Left ventricle myocardium inferior (tissue), 1 donor: ENCODE data around the gene PDLIM5. TPM values are rescaled to one million over a fixed set of nuclear protein-coding genes. Genes with fewer than 3 reads are reported as not detected.

Experiments used
- DNase-seq: peaks from one replicate; pipeline ENCODE4 v3.0.0-alpha.2; 2020
- H3K27ac ChIP-seq: fragments of 200-600 bp; replicated peaks from 2 replicates; pipeline ENCODE4 v1.8.0; 2021
- H3K27me3 ChIP-seq: fragments of 200-600 bp; 2 replicates; pipeline ENCODE4 v1.8.0; 2021; ENCODE audit warnings: low read depth
- H3K36me3 ChIP-seq: fragments of 200-600 bp; 2 replicates; pipeline ENCODE4 v1.8.0; 2021
- H3K4me1 ChIP-seq: fragments of 200-600 bp; 2 replicates; pipeline ENCODE4 v1.8.0; 2021
- H3K4me3 ChIP-seq: fragments of 200-600 bp; 2 replicates; pipeline ENCODE4 v1.8.0; 2021; ENCODE audit warnings: mild to moderate bottlenecking, moderate library complexity
- H3K9me3 ChIP-seq: fragments of 200-600 bp; replicated peaks from 2 replicates; pipeline ENCODE4 v1.8.0; 2021
- intact Hi-C: fragments of 100-400 bp; cut with micrococcal nuclease; formaldehyde crosslinking; loops from one replicate; pipeline ENCODE4 v1.11.0; 2022
- total RNA-seq: library from RNA; stranded (reverse); fragmentation: NEBNext Ultra II Directional; extraction: Animal tissue kit (Norgen Biotek cat#: 25700); gene quantifications from one replicate; pipeline ENCODE4 v1.2.1, GENCODE V29; 2021
- TF ChIP-seq, protein P1 (sequence below): fragments of 200-600 bp; IDR thresholded peaks from 2 replicates; pipeline ENCODE4 v1.8.0; 2021; ENCODE audit warnings: antibody characterized with exemption, mild to moderate bottlenecking, borderline replicate concordance
- donor health status: DM: no; HTN: yes; CAD: no; lungs with severe emphysema.

Gene PDLIM5
- total RNA-seq, 1 donor from 2014 or later: 982 TPM

DNA sequence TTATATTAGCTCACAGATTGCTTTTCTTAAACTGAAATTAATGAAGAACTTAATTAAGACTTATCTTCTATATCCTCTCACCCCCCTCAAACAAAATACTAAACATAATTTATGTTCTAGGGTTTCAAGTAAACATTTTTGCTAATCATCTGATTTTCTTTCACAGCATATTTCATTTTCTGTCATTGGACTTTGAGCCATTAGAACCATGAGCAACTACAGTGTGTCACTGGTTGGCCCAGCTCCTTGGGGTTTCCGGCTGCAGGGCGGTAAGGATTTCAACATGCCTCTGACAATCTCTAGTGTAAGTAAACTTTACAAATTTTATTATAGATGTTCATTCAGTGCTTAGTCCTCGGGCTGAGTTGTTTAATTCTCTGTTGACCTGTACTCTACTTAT is 3.3 kb downstream of the PDLIM5 start:
- TF ChIP-seq, protein P1, sequence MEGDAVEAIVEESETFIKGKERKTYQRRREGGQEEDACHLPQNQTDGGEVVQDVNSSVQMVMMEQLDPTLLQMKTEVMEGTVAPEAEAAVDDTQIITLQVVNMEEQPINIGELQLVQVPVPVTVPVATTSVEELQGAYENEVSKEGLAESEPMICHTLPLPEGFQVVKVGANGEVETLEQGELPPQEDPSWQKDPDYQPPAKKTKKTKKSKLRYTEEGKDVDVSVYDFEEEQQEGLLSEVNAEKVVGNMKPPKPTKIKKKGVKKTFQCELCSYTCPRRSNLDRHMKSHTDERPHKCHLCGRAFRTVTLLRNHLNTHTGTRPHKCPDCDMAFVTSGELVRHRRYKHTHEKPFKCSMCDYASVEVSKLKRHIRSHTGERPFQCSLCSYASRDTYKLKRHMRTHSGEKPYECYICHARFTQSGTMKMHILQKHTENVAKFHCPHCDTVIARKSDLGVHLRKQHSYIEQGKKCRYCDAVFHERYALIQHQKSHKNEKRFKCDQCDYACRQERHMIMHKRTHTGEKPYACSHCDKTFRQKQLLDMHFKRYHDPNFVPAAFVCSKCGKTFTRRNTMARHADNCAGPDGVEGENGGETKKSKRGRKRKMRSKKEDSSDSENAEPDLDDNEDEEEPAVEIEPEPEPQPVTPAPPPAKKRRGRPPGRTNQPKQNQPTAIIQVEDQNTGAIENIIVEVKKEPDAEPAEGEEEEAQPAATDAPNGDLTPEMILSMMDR: no peak
- peak overlapping the region; percentile 98 for H3K4me3 ChIP-seq
- peak overlapping the region; percentile 99 for H3K27ac ChIP-seq
- peaks cover 20% of the 10 kb centered on the region for H3K36me3 ChIP-seq
- H3K4me1 ChIP-seq: peaks cover 85% of the 10 kb centered on the region
- no peaks in the 10 kb centered on the region for H3K27me3 ChIP-seq
- H3K9me3 ChIP-seq: no peaks in the 10 kb centered on the region
- DNase-seq: peak; percentile 58
- intact Hi-C loops: no loop called here

DNA sequence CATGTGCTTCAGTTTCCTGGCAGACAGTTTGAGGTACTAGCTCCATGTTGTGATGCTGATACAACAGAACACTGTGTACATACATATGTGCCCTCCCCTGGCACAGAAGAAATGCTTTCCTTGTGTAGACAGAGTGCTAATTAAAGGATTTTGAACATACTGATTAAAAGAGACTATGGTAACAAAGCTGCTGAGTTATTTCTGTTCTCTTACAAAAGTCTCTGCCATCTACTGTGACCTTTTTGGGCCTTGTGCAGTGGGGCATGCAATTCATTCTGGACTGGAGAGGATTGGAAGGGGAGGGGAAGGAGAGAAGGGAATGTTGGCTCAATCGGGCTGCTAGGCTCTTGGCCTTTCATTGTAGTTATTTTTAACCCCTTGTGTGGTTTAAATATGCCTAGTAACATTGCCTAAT is 6.0 kb downstream of the PDLIM5 start:
- TF ChIP-seq, protein P1: no peak
- Histone ChIP-seq H3K27ac (peak overlapping the region; percentile 99), H3K4me3 (peak overlapping the region; percentile 98), H3K9me3 (no peaks in the 10 kb centered on the region), H3K27me3 (no peaks in the 10 kb centered on the region), H3K36me3 (peaks cover 20% of the 10 kb centered on the region), H3K4me1 (peaks cover 93% of the 10 kb centered on the region)
- DNase-seq: no peak
- intact Hi-C loops: no loop called here

DNA sequence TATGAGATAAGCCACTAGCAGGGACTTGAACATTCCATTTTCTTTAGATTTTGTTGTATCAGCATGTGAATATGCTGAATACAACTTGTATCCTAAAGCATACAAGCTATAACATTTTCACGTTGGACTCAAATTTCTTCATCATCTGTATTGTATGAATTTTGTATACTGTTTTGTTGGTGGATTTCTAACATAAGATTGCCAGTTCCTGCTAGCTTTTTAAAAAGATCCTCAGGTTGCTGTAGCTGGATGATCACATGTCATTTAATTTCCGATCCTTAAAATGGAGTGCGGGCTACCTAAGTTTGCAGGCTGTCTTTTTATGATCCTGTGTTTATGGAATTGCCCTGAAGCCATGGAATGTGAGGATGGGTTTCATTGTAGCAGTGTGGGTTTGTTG is 6.9 kb downstream of the PDLIM5 start:
- DNase-seq: no peak
- H3K36me3 ChIP-seq: peaks cover 20% of the 10 kb centered on the region
- peak overlapping the region; percentile 55 for H3K4me3 ChIP-seq
- peaks cover 95% of the 10 kb centered on the region for H3K4me1 ChIP-seq
- intact Hi-C loops: no loop called here
- no peaks in the 10 kb centered on the region for H3K27me3 ChIP-seq
- TF ChIP-seq, protein P1: no peak
- H3K27ac ChIP-seq: peak overlapping the region; percentile 99
- H3K9me3 ChIP-seq: no peaks in the 10 kb centered on the region

DNA sequence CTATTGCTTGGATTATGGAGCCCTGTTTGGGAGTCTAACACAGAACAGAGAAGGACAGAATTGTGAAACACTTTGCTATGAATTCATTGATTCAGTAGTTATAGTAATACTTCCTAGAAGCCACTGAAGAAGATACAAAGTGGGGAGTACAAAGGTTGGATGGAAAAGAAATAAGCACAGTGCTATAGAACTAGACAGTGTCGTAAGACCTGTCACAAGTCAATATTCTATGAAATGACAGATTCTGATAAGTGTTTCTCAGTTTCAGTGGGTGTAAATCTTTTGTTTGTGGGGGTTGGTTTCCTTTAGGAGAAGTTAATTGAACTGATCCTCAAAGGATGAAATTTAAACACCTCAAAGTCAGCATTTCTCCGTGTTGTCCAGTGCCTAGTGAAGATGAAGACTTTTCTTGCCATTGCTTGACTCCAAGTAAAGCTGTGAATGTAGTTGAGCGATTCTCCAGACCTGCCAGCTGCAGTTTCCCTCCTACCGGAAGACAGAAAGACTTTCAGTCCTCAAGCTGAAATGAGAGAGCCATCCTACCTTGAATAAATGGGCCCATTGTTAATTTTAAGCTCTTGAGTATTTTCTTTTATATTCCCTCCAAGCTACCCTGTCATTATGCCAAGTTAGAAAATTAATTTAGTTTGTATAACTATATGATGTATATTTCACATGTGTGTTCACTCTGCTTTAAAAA is 7.9 kb downstream of the PDLIM5 start:
- H3K9me3 ChIP-seq: no peaks in the 10 kb centered on the region
- TF ChIP-seq, protein P1: no peak
- H3K4me1 ChIP-seq: peaks cover 95% of the 10 kb centered on the region
- H3K27ac ChIP-seq: peak overlapping the region; percentile 99
- peaks cover 20% of the 10 kb centered on the region for H3K36me3 ChIP-seq
- peak overlapping the region; percentile 55 for H3K4me3 ChIP-seq
- no peaks in the 10 kb centered on the region for H3K27me3 ChIP-seq
- no peak for DNase-seq
- intact Hi-C loops: no loop called here

DNA sequence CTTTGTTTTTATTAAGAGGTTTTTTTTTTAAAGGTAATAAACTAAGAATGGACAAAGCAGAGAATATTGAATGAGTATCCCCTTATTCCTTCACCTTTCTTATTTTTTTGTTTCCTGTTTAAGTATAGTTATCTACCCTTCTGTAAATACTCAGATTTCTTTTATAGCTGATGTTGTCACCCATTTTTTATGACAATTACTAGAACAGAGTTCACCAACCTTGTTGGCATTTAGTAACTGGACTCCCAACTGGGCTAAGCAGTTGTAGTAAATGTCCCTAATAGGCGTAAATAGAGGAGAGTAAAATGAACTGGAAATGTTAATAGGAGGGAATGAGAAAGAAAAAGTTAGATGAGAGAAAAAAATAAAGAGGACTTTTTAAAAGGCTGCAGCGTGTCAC is 9.8 kb downstream of the PDLIM5 start:
- TF ChIP-seq, protein P1: no peak
- DNase-seq: no peak
- Histone ChIP-seq H3K4me1 (peaks cover 95% of the 10 kb centered on the region), H3K27ac (peak overlapping the region; percentile 99), H3K27me3 (no peaks in the 10 kb centered on the region), H3K9me3 (no peaks in the 10 kb centered on the region), H3K36me3 (peaks cover 5% of the 10 kb centered on the region), H3K4me3 (peak overlapping the region; percentile 55)
- intact Hi-C loops: no loop called here
